Fibroblast of lung (primary cell): ENCODE results near the gene TP63. TPM values are rescaled to one million over a fixed set of nuclear protein-coding genes. Genes with fewer than 3 reads are reported as not detected.

Experiments used
- DNase-seq, 2 donors: peaks; one replicate each; pipeline versions ENCODE4 v3.0.0 to v3.0.0-alpha.2; 2010; ENCODE audit warnings: low read depth in 2 of 2
- H2AFZ ChIP-seq: 2 replicates; pipeline ENCODE4 v1.5.1; 2012; ENCODE audit warnings: low read length, control low read depth, inconsistent platforms
- H3K27ac ChIP-seq: 2 replicates; pipeline ENCODE4 v1.5.1; 2011; ENCODE audit warnings: low read length, control low read depth; ENCODE audit not compliant: insufficient read depth
- H3K27me3 ChIP-seq: 2 replicates; pipeline ENCODE4 v1.5.1; 2011; ENCODE audit warnings: mild to moderate bottlenecking, low read length; ENCODE audit not compliant: control insufficient read depth, insufficient read depth
- H3K36me3 ChIP-seq: 2 replicates; pipeline ENCODE4 v1.5.1; 2011; ENCODE audit warnings: low read length; ENCODE audit not compliant: control insufficient read depth, insufficient read depth
- H3K4me1 ChIP-seq: 2 replicates; pipeline ENCODE4 v1.5.1; 2011; ENCODE audit warnings: low read length; ENCODE audit not compliant: control insufficient read depth, insufficient read depth; ENCODE audit errors: extremely low read depth
- H3K4me2 ChIP-seq: 2 replicates; pipeline ENCODE4 v1.5.1; 2011; ENCODE audit warnings: low read length, control low read depth; ENCODE audit not compliant: insufficient read depth; ENCODE audit errors: extremely low read depth
- H3K4me3 ChIP-seq, 4 experiments: fragments of 200-600 bp in 1 of 4; sonication (generic) in 1 of 4; replicated peaks in 1 of 4; 2 replicates each; pipeline ENCODE4 v1.5.1; 2011 to 2016; ENCODE audit warnings: low read length in 4 of 4, low read depth in 3 of 4, mild to moderate bottlenecking in 3 of 4, control low read depth in 2 of 4, inconsistent platforms in 1 of 4, mixed read lengths in 1 of 4; ENCODE audit not compliant: insufficient read depth in 1 of 4; ENCODE audit errors: control extremely low read depth in 1 of 4
- H3K79me2 ChIP-seq: 2 replicates; pipeline ENCODE4 v1.5.1; 2012; ENCODE audit warnings: mild to moderate bottlenecking, low read length, inconsistent platforms; ENCODE audit not compliant: control insufficient read depth, insufficient read depth
- H3K9ac ChIP-seq: 2 replicates; pipeline ENCODE4 v1.5.1; 2011; ENCODE audit warnings: mild to moderate bottlenecking, low read length, control low read depth; ENCODE audit not compliant: insufficient read depth
- H3K9me3 ChIP-seq: 2 replicates; pipeline ENCODE4 v1.5.1; 2012; ENCODE audit warnings: low read depth, low read length; ENCODE audit not compliant: control insufficient read depth, insufficient read depth
- H4K20me1 ChIP-seq: 2 replicates; pipeline ENCODE4 v1.5.1; 2011; ENCODE audit warnings: low read length; ENCODE audit not compliant: control insufficient read depth, insufficient read depth; ENCODE audit errors: extremely low read depth
- CTCF ChIP-seq, 2 donors: IDR thresholded peaks in 1 of 2; conservative IDR thresholded peaks in 1 of 2; 1 replicate in 1 of 2; 2 replicates in 1 of 2; pipeline ENCODE4 v1.5.1; 2011 to 2012; ENCODE audit warnings: low read length in 2 of 2, control low read depth in 1 of 2, inconsistent platforms in 1 of 2, low read depth in 1 of 2, mild to moderate bottlenecking in 1 of 2
- EZH2 ChIP-seq: IDR thresholded peaks from 2 replicates; pipeline ENCODE4 v1.5.1; 2012; ENCODE audit warnings: low read length, control low read depth, mild to moderate bottlenecking; ENCODE audit errors: missing control alignments
- polyA plus RNA-seq, 2 donors: library from polyadenylated mRNA; depleted of rRNA in 1 of 2; stranded (reverse) in 1 of 2; unstranded in 1 of 2; fragments of >200 nt; gene quantifications; 2 replicates each; pipeline ENCODE4 v1.2.1, GENCODE V29; 2011 to 2012; ENCODE audit warnings: missing spikeins in 1 of 2
- total RNA-seq: library from RNA; depleted of rRNA; stranded (reverse); fragments of >200 nt; gene quantifications from 2 replicates; pipeline ENCODE4 v1.2.1, GENCODE V29; 2014

The TP63 gene
- total and polyA plus RNA-seq, 2 donors (not counting 1 experiment from before 2014, with no cell fraction given), result 0.06 TPM; not detected in 1

- no peak for DNase-seq
- no peaks in the 10 kb centered on the region for H4K20me1 ChIP-seq
- H3K9ac ChIP-seq, result no peak overlapping the region
- no peaks in the 10 kb centered on the region for H3K27me3 ChIP-seq
- no peaks in the 10 kb centered on the region for H3K36me3 ChIP-seq
- H3K4me2 ChIP-seq, result no peak overlapping the region
- TF ChIP-seq EZH2 (no peak), CTCF (conservative IDR thresholded peaks at IDR 0.05 in 1 of 2, IDR thresholded peaks at IDR 0.05 in 1 of 2; ENCODE audit: low read depth in 1 of 2, low read length in 2 of 2) (no peak)
- H2AFZ ChIP-seq, result no peak overlapping the region
- no peaks in the 10 kb centered on the region for H3K79me2 ChIP-seq
- H3K27ac ChIP-seq, result no peak overlapping the region
- no peaks in the 10 kb centered on the region for H3K4me1 ChIP-seq
- no peaks in the 10 kb centered on the region for H3K9me3 ChIP-seq
- no peak overlapping the region for H3K4me3 ChIP-seq
These were observed 68.7 kb downstream of the TP63 start for GRCh38 chr3:189699885-189700284.

- H3K9ac ChIP-seq, result no peak overlapping the region
- H3K4me1 ChIP-seq, result no peaks in the 10 kb centered on the region
- H3K4me3 ChIP-seq, result no peak overlapping the region
- no peak for DNase-seq
- H3K27ac ChIP-seq, result no peak overlapping the region
- H4K20me1 ChIP-seq, result no peaks in the 10 kb centered on the region
- no peaks in the 10 kb centered on the region for H3K9me3 ChIP-seq
- TF ChIP-seq EZH2 (no peak), CTCF (conservative IDR thresholded peaks at IDR 0.05 in 1 of 2, IDR thresholded peaks at IDR 0.05 in 1 of 2; ENCODE audit: low read depth in 1 of 2, low read length in 2 of 2) (no peak)
- no peaks in the 10 kb centered on the region for H3K36me3 ChIP-seq
- no peak overlapping the region for H2AFZ ChIP-seq
- no peaks in the 10 kb centered on the region for H3K79me2 ChIP-seq
- H3K27me3 ChIP-seq, result no peaks in the 10 kb centered on the region
- H3K4me2 ChIP-seq, result no peak overlapping the region
These were observed 71.0 kb downstream of the TP63 start for GRCh38 chr3:189702066-189702646.

- no peak overlapping the region for H3K4me2 ChIP-seq
- H3K4me1 ChIP-seq, result no peaks in the 10 kb centered on the region
- H3K9me3 ChIP-seq, result no peaks in the 10 kb centered on the region
- DNase-seq, result no peak
- TF ChIP-seq EZH2 (no peak), CTCF (conservative IDR thresholded peaks at IDR 0.05 in 1 of 2, IDR thresholded peaks at IDR 0.05 in 1 of 2; ENCODE audit: low read depth in 1 of 2, low read length in 2 of 2) (no peak)
- H4K20me1 ChIP-seq, result no peaks in the 10 kb centered on the region
- no peak overlapping the region for H3K27ac ChIP-seq
- H2AFZ ChIP-seq, result no peak overlapping the region
- H3K27me3 ChIP-seq, result no peaks in the 10 kb centered on the region
- no peaks in the 10 kb centered on the region for H3K79me2 ChIP-seq
- H3K36me3 ChIP-seq, result no peaks in the 10 kb centered on the region
- no peak overlapping the region for H3K9ac ChIP-seq
- H3K4me3 ChIP-seq, result no peak overlapping the region
These were observed 72.7 kb downstream of the TP63 start for GRCh38 chr3:189703865-189704264.
